Activated naive CD8-positive, alpha-beta T cell treated with anti-CD3 and anti-CD28 coated beads, Interleukin-2, amount 50 U/mL, for 24 hours (primary cell): ENCODE measurements around the gene CRYBG3.

ENCODE experiments used
- ATAC-seq: fragments of 150-1000 bp; cut with Tn5 transposase; one replicate; pipeline ENCODE4 v1.10.0; 2021
- DNase-seq: peaks from one replicate; pipeline ENCODE4 v3.0.0; 2021
- H3K27ac Mint-ChIP-seq: one replicate; pipeline ENCODE4 v1.8.0; 2021; ENCODE audit warnings: mild to moderate bottlenecking, mixed read lengths
- H3K27me3 Mint-ChIP-seq: one replicate; pipeline ENCODE4 v1.8.0; 2021; ENCODE audit warnings: mixed read lengths
- H3K36me3 Mint-ChIP-seq: one replicate; pipeline ENCODE4 v1.8.0; 2021; ENCODE audit warnings: low read depth, mixed read lengths
- H3K4me1 Mint-ChIP-seq: one replicate; pipeline ENCODE4 v1.8.0; 2021; ENCODE audit warnings: mixed read lengths
- H3K4me3 Mint-ChIP-seq: one replicate; pipeline ENCODE4 v1.8.0; 2021; ENCODE audit warnings: mild to moderate bottlenecking, moderate library complexity, mixed read lengths
- H3K9me3 Mint-ChIP-seq: one replicate; pipeline ENCODE4 v1.8.0; 2021; ENCODE audit warnings: mixed read lengths

Gene CRYBG3

GRCh38 chr3:97863775-97864174 lies 42.0 kb downstream of the CRYBG3 start:
- DNase-seq (no peak), ATAC-seq (no peak)
- Mint-ChIP-seq H3K36me3 (no peaks in the 10 kb centered on the region), H3K4me1 (peaks cover 8% of the 10 kb centered on the region), H3K9me3 (no peaks in the 10 kb centered on the region), H3K27ac (no peak overlapping the region), H3K4me3 (no peak overlapping the region), H3K27me3 (no peaks in the 10 kb centered on the region)

GRCh38 chr3:97871186-97871585 lies 49.4 kb downstream of the CRYBG3 start:
- peaks cover 2% of the 10 kb centered on the region for H3K36me3 Mint-ChIP-seq
- no peaks in the 10 kb centered on the region for H3K27me3 Mint-ChIP-seq
- no peaks in the 10 kb centered on the region for H3K9me3 Mint-ChIP-seq
- DNase-seq (no peak), ATAC-seq (no peak)
- H3K27ac Mint-ChIP-seq: no peak overlapping the region
- H3K4me1 Mint-ChIP-seq: peaks cover 27% of the 10 kb centered on the region
- no peak overlapping the region for H3K4me3 Mint-ChIP-seq

- peak overlapping the region; percentile 55 for H3K4me3 Mint-ChIP-seq
- peak; percentile 88 for ATAC-seq
These were observed 50.2 kb downstream of the CRYBG3 start for GRCh38 chr3:97871801-97872524.

GRCh38 chr3:97872525-97873042 lies 50.8 kb downstream of the CRYBG3 start:
- Mint-ChIP-seq H3K27me3 (no peaks in the 10 kb centered on the region), H3K4me1 (peaks cover 24% of the 10 kb centered on the region), H3K4me3 (peak overlapping the region; percentile 55), H3K9me3 (no peaks in the 10 kb centered on the region), H3K36me3 (peaks cover 2% of the 10 kb centered on the region), H3K27ac (peak overlapping the region; percentile 79)
- no peak for DNase-seq
- no peak for ATAC-seq

More at GRCh38 chr3:97871801-97872524, 50.2 kb downstream of the CRYBG3 start:
- DNase-seq: peak; percentile 6
- Mint-ChIP-seq H3K27ac (peak overlapping the region; percentile 79), H3K4me1 (peaks cover 25% of the 10 kb centered on the region), H3K36me3 (peaks cover 2% of the 10 kb centered on the region), H3K9me3 (no peaks in the 10 kb centered on the region), H3K27me3 (no peaks in the 10 kb centered on the region)

DNA sequence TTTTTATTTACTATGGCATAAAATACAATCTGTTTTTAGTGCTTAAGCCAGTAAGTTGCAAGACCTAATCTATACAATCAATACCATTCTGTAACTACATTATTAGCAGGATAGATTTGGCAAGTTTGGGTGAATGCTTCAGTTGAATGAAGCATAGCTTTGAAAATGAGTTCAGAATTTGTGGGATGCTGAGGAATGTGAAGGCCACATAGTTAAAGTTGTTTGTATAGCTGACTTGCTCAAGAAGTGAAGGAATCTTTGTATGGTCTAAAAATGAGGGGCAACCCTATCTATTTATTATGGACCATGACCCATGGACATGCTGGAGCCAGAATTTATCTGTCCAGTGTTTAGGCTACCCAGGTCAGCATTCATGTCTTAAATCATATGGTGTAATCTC lies 58.5 kb downstream of the CRYBG3 start:
- ATAC-seq (no peak), DNase-seq (no peak)
- H3K9me3 Mint-ChIP-seq: no peaks in the 10 kb centered on the region
- H3K27ac Mint-ChIP-seq: no peak overlapping the region
- no peaks in the 10 kb centered on the region for H3K36me3 Mint-ChIP-seq
- H3K4me1 Mint-ChIP-seq: peaks cover 21% of the 10 kb centered on the region
- H3K27me3 Mint-ChIP-seq: no peaks in the 10 kb centered on the region
- no peak overlapping the region for H3K4me3 Mint-ChIP-seq

GRCh38 chr3:97882975-97883598 lies 61.3 kb downstream of the CRYBG3 start:
- peaks cover 21% of the 10 kb centered on the region for H3K4me1 Mint-ChIP-seq
- ATAC-seq (peak; percentile 61), DNase-seq (no peak)
- no peak overlapping the region for H3K4me3 Mint-ChIP-seq
- H3K9me3 Mint-ChIP-seq: no peaks in the 10 kb centered on the region
- H3K27me3 Mint-ChIP-seq: no peaks in the 10 kb centered on the region
- no peak overlapping the region for H3K27ac Mint-ChIP-seq
- H3K36me3 Mint-ChIP-seq: peaks cover 1% of the 10 kb centered on the region

DNA sequence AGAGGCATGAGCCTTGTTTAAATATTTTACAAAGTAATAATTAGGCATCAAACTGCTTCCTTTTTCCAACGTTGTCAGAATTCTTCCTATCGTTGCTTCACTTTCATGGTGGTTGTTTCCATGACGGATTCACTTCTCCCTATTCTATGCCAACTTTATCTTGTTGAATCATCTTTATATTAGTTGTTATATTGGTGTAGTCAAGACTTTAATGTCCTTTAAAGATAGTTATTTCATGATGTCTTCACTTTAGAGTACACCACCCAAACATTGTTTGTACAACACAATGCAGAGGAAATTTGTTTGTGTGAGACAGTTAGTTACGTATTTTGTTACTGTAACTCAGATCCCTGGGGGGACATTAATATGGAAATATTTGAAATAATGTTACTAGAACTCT lies 61.9 kb downstream of the CRYBG3 start:
- no peaks in the 10 kb centered on the region for H3K27me3 Mint-ChIP-seq
- no peak for ATAC-seq
- no peak for DNase-seq

DNA sequence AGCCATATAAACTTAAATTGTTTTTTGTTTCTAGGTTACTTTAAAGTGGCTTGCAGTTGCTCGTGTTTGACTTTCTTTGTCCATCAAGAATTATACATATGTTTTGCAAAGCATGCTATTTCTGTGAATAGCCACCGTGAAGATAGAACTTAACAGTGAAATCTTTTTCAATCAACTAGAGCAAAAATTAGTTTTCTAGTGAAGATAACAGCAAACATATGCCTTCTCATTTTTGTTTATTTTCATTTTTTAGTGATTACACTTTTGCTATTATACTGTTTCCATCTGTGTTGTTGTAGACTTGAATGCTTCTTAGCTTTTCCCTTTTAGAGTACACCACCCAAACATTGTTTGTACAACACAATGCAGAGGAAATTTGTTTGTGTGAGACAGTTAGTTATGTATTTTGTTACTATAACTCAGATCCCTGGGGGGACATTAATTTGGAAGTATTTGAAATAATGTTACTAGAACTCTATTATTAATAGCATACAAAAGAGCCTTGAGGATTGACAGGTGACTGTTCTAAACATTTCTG lies 62.8 kb downstream of the CRYBG3 start:
- Mint-ChIP-seq H3K27ac (no peak overlapping the region), H3K27me3 (no peaks in the 10 kb centered on the region), H3K9me3 (no peaks in the 10 kb centered on the region), H3K4me3 (no peak overlapping the region), H3K4me1 (peaks cover 21% of the 10 kb centered on the region), H3K36me3 (peaks cover 1% of the 10 kb centered on the region)
- no peak for DNase-seq
- ATAC-seq: no peak

More for the DNA sequence above, 61.9 kb downstream of the CRYBG3 start:
- Mint-ChIP-seq H3K4me3 (no peak overlapping the region), H3K36me3 (peaks cover 1% of the 10 kb centered on the region), H3K27ac (no peak overlapping the region), H3K4me1 (peaks cover 21% of the 10 kb centered on the region), H3K9me3 (no peaks in the 10 kb centered on the region)

DNA sequence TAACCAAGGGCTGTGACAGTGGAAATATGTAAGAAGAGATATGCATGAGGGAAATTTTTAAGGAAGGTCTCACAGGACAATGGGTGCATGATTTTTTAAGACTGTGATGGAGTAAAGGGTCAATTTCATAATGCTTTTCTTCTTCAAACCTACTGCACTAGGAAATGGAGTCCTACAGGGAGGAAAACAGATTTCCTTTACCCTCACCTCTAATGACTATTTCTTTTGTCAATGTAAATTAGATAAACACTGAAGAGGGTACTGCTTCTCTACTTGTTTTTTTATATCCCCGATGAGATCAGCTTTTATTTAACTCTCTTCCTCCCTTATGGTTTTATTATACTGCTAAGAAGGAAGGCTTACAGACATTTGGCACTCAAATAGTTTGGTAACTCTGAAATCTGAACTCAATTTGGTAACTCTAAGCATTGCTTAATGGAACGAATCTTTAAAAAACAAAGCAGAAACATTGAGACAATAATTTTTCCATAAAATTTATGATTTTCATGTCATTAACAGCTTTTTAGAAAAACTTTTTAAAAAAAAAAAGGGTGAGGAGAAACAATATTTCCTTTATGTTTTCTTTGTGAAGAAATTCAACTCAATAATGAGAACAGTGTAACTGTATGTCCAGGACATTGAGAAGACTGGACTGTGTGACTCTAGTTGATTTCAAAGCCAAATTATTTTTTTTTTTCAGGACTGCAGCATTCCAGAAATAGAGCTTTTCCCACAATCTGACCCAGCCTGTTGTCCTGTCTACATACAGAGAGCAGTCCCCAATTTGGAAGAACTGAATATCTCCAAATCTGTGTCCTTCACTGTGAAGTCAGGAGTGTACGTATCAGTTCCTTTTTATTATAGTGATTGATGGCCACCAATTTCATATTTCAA lies 64.4 kb downstream of the CRYBG3 start:
- H3K4me3 Mint-ChIP-seq: no peak overlapping the region
- no peak overlapping the region for H3K27ac Mint-ChIP-seq
- DNase-seq (no peak), ATAC-seq (no peak)
- H3K9me3 Mint-ChIP-seq: no peaks in the 10 kb centered on the region
- H3K4me1 Mint-ChIP-seq: peaks cover 14% of the 10 kb centered on the region
- H3K36me3 Mint-ChIP-seq: peaks cover 1% of the 10 kb centered on the region
- H3K27me3 Mint-ChIP-seq: no peaks in the 10 kb centered on the region

GRCh38 chr3:97889814-97890213 lies 68.0 kb downstream of the CRYBG3 start:
- Mint-ChIP-seq H3K4me3 (no peak overlapping the region), H3K27me3 (no peaks in the 10 kb centered on the region), H3K9me3 (no peaks in the 10 kb centered on the region), H3K4me1 (no peaks in the 10 kb centered on the region), H3K27ac (no peak overlapping the region), H3K36me3 (peaks cover 6% of the 10 kb centered on the region)
- no peak for DNase-seq
- no peak for ATAC-seq

DNA sequence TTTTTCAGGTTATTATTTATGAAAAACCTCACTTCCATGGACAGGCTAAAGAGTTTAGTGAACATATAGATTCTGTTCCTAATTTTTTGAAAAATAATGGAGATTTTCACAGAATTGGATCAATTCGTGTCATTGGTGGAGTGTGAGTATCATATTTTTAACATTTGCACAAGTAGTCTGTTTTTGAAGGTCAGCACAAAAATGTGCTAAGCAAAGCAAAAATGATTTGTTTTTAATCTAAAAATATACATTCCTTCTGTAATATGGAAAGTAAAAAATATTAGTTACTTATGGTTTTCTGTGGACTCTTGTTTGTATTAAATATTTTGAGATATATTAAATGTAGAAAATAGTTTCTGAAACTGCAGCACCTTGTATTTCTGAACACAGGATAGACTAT lies 71.0 kb downstream of the CRYBG3 start:
- Mint-ChIP-seq H3K27ac (no peak overlapping the region), H3K4me3 (no peak overlapping the region), H3K9me3 (no peaks in the 10 kb centered on the region), H3K27me3 (no peaks in the 10 kb centered on the region), H3K4me1 (no peaks in the 10 kb centered on the region), H3K36me3 (peaks cover 5% of the 10 kb centered on the region)
- no peak for ATAC-seq
- no peak for DNase-seq

- H3K9me3 Mint-ChIP-seq: no peaks in the 10 kb centered on the region
- peaks cover 9% of the 10 kb centered on the region for H3K36me3 Mint-ChIP-seq
- no peak overlapping the region for H3K27ac Mint-ChIP-seq
- ATAC-seq (no peak), DNase-seq (no peak)
- H3K4me3 Mint-ChIP-seq: no peak overlapping the region
- no peaks in the 10 kb centered on the region for H3K4me1 Mint-ChIP-seq
- H3K27me3 Mint-ChIP-seq: no peaks in the 10 kb centered on the region
These were observed 73.4 kb downstream of the CRYBG3 start for GRCh38 chr3:97895216-97895615.

GRCh38 chr3:97896129-97896528 lies 74.3 kb downstream of the CRYBG3 start:
- ATAC-seq: no peak
- Mint-ChIP-seq H3K4me1 (no peaks in the 10 kb centered on the region), H3K27ac (no peak overlapping the region), H3K36me3 (peaks cover 13% of the 10 kb centered on the region), H3K4me3 (no peak overlapping the region), H3K9me3 (no peaks in the 10 kb centered on the region), H3K27me3 (no peaks in the 10 kb centered on the region)
- DNase-seq: no peak

- no peak for ATAC-seq
- DNase-seq: no peak
- H3K9me3 Mint-ChIP-seq: no peaks in the 10 kb centered on the region
- H3K27me3 Mint-ChIP-seq: no peaks in the 10 kb centered on the region
- H3K36me3 Mint-ChIP-seq: peaks cover 13% of the 10 kb centered on the region
- H3K27ac Mint-ChIP-seq: no peak overlapping the region
- peaks cover 1% of the 10 kb centered on the region for H3K4me1 Mint-ChIP-seq
- H3K4me3 Mint-ChIP-seq: no peak overlapping the region
These were observed 74.7 kb downstream of the CRYBG3 start for GRCh38 chr3:97896547-97896946.
